T-helper 1 cell treated with Interleukin-12 subunit alpha and Interleukin-12 subunit beta and Interleukin-4 antibody, amounts not matched to agents 30 μg/mL and 1 μg/mL, for 36 hours (primary cell): Measurements from ENCODE around the gene OTUB2.

Experiments
- H3K27ac Mint-ChIP-seq: one replicate; pipeline ENCODE4 v1.8.0; 2021; ENCODE audit warnings: mild to moderate bottlenecking, mixed read lengths
- H3K27me3 Mint-ChIP-seq: one replicate; pipeline ENCODE4 v1.8.0; 2021; ENCODE audit warnings: low read depth, mixed read lengths
- H3K36me3 Mint-ChIP-seq: one replicate; pipeline ENCODE4 v1.8.0; 2021; ENCODE audit warnings: low read depth, mixed read lengths
- H3K4me1 Mint-ChIP-seq: one replicate; pipeline ENCODE4 v1.8.0; 2021; ENCODE audit warnings: low read depth, mixed read lengths
- H3K4me3 Mint-ChIP-seq: one replicate; pipeline ENCODE4 v1.8.0; 2021; ENCODE audit warnings: mild to moderate bottlenecking, moderate library complexity, mixed read lengths
- H3K9me3 Mint-ChIP-seq: one replicate; pipeline ENCODE4 v1.8.0; 2021; ENCODE audit warnings: mixed read lengths

Gene OTUB2

DNA sequence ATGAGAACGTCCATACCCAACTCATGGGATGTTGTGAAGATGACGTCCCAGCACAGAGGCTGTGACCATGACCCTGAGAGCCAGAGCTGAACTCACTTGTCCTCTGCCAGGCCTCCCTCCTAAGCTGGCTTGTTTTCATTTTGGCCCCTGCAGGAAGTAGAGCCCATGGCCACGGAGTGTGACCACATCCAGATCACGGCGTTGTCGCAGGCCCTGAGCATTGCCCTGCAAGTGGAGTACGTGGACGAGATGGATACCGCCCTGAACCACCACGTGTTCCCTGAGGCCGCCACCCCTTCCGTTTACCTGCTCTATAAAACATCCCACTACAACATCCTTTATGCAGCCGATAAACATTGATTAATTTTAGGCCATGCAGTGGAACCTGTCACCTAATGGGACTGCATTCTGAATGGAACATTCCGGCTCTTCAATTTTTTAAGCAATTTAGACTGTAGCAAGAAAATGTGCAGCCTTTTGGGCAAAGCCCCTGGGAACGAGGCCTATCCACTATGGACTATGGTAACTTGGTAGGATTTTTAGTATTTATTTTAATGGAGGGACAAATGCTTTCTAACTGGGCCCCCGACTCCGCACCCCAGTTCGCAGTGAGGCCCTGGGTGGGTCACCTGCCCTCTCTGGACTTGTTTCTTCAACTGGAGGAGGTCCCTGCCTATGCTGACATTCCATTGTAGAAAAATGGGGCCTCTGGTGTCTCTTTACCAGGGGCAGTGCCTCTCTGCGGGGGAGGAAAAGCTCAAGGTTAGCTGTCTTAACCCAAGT is 19.6 kb downstream of the OTUB2 start:
- peaks cover 26% of the 10 kb centered on the region for H3K36me3 Mint-ChIP-seq
- no peak overlapping the region for H3K4me3 Mint-ChIP-seq
- H3K9me3 Mint-ChIP-seq = no peaks in the 10 kb centered on the region
- H3K27ac Mint-ChIP-seq = peak overlapping the region; percentile 26
- H3K4me1 Mint-ChIP-seq = no peaks in the 10 kb centered on the region
- H3K27me3 Mint-ChIP-seq = no peaks in the 10 kb centered on the region

DNA sequence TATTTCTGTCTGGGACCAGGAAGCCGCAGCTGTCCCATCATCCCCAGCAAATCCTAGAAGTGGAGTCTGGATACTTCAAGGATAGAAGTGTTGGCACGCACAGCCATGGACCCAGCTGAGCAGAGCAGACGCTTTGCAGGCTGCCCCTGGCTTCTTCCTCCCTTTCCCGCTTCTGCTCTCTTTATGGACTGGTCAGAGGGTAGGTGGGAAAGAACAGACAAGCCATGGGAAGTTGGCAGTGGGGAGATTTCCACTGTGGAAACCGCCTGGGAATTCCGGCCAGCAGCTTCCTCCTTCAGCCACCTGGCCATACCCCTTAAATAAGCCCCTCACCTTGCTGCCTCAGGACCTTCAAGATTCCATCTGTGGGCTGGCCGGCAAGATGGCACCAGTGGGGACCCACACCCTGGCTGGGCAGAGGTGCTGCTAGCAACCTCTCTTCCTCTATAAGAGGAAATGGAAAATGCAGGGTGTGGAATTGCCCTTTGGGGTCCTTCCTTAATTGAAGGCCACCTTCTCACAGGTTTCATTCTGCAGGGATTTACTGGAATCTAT is 20.6 kb downstream of the OTUB2 start:
- H3K9me3 Mint-ChIP-seq = no peaks in the 10 kb centered on the region
- no peaks in the 10 kb centered on the region for H3K27me3 Mint-ChIP-seq
- no peak overlapping the region for H3K27ac Mint-ChIP-seq
- no peak overlapping the region for H3K4me3 Mint-ChIP-seq
- peaks cover 35% of the 10 kb centered on the region for H3K36me3 Mint-ChIP-seq
- peaks cover 3% of the 10 kb centered on the region for H3K4me1 Mint-ChIP-seq

DNA sequence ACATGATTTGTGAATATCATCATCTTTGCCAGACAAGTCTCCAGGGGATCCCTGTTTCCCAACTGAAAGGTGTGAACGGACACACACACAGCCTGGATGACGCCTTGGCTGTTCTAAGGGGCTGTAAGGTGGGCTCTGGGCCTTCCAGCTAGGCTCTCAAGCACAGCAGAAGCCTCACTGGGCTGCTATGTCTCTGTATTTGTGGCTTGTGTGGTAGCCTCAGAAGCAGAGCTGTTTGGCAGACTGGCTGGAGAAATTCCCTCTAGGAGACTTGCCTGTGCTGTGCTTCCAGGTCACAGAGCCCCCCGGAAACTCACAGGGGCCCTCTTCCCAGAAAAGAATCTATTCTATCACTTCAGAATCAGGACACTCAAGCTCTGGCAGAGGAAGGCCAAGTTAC is 21.4 kb downstream of the OTUB2 start:
- Mint-ChIP-seq H3K27ac (no peak overlapping the region), H3K4me3 (no peak overlapping the region), H3K27me3 (no peaks in the 10 kb centered on the region), H3K36me3 (peaks cover 43% of the 10 kb centered on the region), H3K9me3 (no peaks in the 10 kb centered on the region), H3K4me1 (peaks cover 9% of the 10 kb centered on the region)

DNA sequence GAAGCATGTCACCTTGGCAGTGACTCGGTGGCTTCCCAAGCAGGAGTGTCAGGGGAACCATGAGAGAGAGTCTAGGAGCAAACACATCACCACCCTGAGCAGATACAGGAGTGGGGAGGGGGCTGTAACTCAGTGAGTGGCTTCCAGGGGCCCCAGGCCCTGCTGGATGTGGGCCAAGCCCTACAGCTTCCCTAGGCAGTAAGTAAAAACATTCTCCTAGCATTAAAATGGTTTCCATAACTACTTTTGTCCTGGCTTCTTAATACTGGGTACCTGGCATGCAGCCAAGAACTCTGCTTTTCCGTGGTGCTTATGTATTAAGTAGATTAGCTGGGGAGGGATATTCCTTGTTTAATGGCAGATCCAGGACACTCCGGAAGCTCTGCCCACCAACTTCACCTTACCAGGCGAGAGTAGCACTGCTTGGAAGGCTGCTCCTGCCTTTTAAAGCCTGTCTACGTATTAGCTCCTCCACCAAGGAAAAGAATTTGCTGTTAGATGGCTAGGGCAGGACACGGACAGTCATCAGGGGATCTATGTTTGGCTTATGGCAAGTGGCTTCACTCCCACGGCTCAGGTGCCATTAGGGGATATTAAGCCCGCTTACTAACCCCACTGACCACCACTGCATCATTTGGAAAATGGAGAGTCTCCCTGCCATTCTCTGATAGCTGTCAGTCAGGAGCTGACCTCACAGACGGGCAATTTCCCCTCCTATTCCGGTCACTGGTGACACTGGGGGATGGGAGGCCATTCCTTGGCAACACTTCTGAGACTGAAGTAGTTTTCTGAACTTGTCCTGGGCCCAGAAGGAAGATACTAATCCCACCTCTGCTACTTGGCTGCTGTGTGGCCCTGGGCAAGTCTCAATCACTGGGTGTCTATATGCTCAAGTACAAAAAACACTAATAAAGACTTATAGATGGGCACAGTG is 22.8 kb downstream of the OTUB2 start:
- Mint-ChIP-seq H3K27ac (no peak overlapping the region), H3K27me3 (no peaks in the 10 kb centered on the region), H3K9me3 (no peaks in the 10 kb centered on the region), H3K36me3 (peaks cover 47% of the 10 kb centered on the region), H3K4me1 (peaks cover 15% of the 10 kb centered on the region), H3K4me3 (no peak overlapping the region)

DNA sequence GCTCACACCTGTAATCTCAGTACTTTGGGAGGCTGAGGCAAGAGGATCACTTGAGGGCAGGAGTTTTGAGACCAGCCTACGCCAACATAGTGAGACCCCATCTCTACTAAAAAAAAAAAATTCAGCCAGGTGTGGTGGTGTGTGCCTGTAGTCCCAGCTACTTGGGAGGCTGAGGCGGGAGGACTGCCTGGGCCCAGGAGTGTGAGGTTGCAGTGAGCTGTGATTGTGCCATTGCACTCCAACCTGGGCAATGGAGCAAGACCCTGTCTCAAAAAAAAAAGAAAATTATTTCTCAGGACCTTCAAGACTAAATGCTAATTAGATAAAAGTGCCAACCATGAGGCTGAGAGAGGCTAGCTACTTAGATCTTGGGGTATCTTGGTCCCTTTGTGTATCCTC is 23.5 kb downstream of the OTUB2 start:
- Mint-ChIP-seq H3K27me3 (no peaks in the 10 kb centered on the region), H3K4me1 (peaks cover 22% of the 10 kb centered on the region), H3K9me3 (no peaks in the 10 kb centered on the region), H3K4me3 (no peak overlapping the region), H3K36me3 (peaks cover 54% of the 10 kb centered on the region), H3K27ac (no peak overlapping the region)

DNA sequence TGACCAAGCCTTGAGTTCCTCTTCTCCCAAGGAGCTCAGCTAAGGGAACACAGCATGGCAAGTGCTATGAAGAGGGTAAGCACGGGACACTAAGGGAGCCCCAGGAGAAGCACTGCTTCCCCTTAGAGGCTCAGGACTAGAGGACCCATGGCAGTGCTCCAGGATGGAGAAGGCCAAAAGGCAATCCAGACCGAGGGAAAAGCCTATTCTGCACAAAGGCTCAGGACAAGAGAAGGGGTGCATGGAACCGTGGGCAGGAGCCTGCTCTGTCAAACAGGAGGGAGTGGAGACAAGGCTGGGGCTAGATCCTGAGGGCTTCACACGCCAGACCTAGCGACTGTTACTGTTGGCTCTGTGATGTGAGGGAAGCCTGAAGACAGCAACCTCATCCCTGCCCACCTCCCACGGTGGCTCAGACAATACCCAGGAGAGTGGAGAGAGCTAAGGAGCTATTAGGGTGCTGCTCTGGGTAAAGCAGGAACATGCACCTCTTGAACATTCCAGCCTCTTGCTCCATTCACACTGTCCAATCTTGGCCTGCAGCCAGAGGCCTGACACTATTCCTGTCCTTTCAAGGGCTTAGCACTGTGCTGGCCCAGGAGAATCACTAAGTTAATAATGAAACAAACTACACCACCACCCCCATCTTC is 24.2 kb downstream of the OTUB2 start:
- Mint-ChIP-seq H3K27ac (no peak overlapping the region), H3K4me1 (peaks cover 29% of the 10 kb centered on the region), H3K4me3 (no peak overlapping the region), H3K36me3 (peaks cover 61% of the 10 kb centered on the region), H3K9me3 (no peaks in the 10 kb centered on the region), H3K27me3 (no peaks in the 10 kb centered on the region)

DNA sequence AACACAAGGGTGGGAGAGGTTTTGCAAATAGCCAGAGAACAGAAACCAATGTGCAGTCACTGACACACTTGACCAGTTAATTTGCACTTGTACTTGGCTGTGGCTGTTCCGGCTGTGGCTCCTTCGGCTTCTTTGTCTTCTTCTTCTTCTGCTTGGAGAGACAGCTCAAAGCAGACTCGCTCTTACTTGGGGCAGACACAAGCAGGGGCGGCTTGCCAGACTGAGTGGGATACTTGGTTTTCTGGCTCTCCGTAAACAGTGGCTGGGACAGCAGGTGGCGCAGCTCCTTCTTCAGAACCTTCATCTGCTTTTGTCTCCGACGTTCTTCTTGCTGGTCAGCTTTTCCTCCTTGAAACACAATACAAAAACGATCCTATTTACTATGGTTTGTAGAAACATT is 25.0 kb downstream of the OTUB2 start:
- Mint-ChIP-seq H3K9me3 (no peaks in the 10 kb centered on the region), H3K4me1 (peaks cover 37% of the 10 kb centered on the region), H3K27me3 (no peaks in the 10 kb centered on the region), H3K27ac (peak overlapping the region; percentile 55), H3K4me3 (no peak overlapping the region), H3K36me3 (peaks cover 65% of the 10 kb centered on the region)

DNA sequence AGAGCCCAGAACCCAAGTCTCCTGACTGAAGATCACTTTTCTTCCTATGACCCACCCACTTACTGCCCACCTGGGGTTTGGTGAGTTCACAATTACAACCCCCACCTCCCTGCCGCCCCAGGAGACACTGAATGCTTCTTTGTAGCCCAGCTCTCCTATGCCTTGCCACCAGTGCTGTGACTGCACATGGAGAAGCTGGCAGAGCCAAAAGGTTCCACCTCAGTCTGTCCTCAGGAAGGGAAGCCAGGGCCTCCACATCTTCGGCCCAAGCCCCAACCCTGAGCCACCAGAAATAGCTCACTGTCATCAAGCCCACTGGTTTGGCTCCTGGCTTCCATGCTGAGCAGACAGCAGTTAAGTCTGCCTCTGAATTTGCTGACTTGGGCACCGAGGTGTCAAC is 25.6 kb downstream of the OTUB2 start:
- H3K36me3 Mint-ChIP-seq = peaks cover 72% of the 10 kb centered on the region
- peak overlapping the region; percentile 68 for H3K27ac Mint-ChIP-seq

DNA sequence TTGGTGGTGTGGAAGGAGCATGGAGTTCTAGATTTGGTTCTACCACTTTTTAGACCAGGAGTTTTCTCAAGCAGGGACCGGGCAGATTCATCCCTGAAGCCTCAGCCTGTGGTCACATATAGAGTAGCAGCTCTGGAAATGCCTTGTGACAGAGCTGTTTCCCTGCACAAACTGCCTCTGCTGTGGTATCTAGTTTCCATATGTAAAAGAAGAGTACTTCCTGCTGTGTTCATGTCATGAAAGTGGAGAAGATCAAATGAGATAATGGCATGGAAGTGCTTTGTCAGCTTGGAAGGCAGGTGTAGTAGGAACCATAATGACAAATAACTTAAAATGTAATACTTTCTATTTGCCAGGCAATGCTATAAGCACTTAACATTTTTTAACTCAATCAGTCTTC is 26.1 kb downstream of the OTUB2 start:
- Mint-ChIP-seq H3K36me3 (peaks cover 74% of the 10 kb centered on the region), H3K27me3 (no peaks in the 10 kb centered on the region), H3K27ac (peak overlapping the region; percentile 68), H3K9me3 (no peaks in the 10 kb centered on the region), H3K4me1 (peaks cover 48% of the 10 kb centered on the region), H3K4me3 (no peak overlapping the region)

More for the DNA sequence above, 25.6 kb downstream of the OTUB2 start:
- Mint-ChIP-seq H3K4me1 (peaks cover 43% of the 10 kb centered on the region), H3K4me3 (no peak overlapping the region), H3K27me3 (no peaks in the 10 kb centered on the region), H3K9me3 (no peaks in the 10 kb centered on the region)

DNA sequence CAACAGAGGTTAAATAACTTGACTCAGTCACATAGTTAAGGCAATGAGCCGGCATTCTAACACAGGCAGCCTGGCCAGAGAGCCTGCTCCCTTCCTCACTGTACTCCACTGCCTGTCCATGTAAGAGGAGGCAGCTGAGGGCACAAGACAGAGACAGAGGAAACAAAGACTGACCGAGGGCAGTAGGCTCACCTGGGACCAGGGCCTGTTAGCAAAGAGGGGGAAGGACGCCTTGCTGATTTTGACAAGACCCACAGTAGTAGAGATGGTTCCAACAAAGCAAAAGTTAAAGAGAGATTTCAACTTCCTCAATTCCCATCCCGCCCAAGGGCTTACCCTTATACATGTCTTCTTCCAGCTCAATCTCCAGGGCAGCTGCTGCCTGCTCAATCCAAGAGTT is 26.5 kb downstream of the OTUB2 start:
- no peaks in the 10 kb centered on the region for H3K27me3 Mint-ChIP-seq
- H3K27ac Mint-ChIP-seq = peak overlapping the region; percentile 68
- no peaks in the 10 kb centered on the region for H3K9me3 Mint-ChIP-seq
- no peak overlapping the region for H3K4me3 Mint-ChIP-seq
- peaks cover 77% of the 10 kb centered on the region for H3K36me3 Mint-ChIP-seq
- peaks cover 52% of the 10 kb centered on the region for H3K4me1 Mint-ChIP-seq

DNA sequence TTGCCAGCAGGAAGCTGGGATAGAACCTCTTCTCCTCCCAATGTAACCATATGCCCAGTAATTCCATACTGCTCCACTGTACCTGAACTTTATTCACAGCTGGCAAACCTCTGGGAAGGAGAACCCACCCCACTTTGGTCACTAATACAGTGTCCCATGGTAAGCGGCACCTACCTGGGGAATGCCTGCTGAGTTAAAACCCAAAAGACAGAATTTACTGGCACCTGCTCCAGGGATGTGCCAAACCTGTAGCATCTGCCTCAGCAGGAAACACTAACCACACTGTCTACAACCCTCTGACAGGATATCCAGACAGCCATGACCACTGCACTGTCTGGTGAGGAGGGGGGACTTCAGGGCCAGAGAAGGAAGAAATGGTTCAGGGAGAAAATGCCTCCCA is 28.3 kb downstream of the OTUB2 start:
- Mint-ChIP-seq H3K27ac (peak overlapping the region; percentile 29), H3K4me3 (no peak overlapping the region), H3K27me3 (no peaks in the 10 kb centered on the region), H3K4me1 (peaks cover 67% of the 10 kb centered on the region), H3K9me3 (no peaks in the 10 kb centered on the region), H3K36me3 (peaks cover 80% of the 10 kb centered on the region)

DNA sequence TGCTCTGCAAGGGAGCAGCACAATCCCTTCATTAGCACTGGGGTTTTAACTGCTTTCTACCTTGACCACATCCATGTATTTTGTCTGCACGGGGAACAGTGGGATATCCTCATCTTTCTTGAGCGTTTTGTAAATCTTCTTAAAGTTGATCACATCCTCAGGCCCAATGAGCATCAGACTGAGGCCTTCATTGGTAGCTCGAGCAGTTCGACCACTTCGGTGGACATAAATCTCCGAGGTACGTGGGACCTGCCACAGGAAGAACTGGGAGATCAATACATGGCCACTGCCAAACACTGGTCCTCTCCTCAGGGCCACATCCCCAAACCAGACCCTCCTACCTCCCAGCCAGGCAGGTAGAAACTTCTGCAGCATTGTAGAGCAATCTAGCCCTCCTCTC is 28.8 kb downstream of the OTUB2 start:
- H3K4me1 Mint-ChIP-seq = peaks cover 67% of the 10 kb centered on the region
- no peaks in the 10 kb centered on the region for H3K27me3 Mint-ChIP-seq
- H3K27ac Mint-ChIP-seq = peak overlapping the region; percentile 16
- no peaks in the 10 kb centered on the region for H3K9me3 Mint-ChIP-seq
- H3K4me3 Mint-ChIP-seq = no peak overlapping the region
- peaks cover 82% of the 10 kb centered on the region for H3K36me3 Mint-ChIP-seq

DNA sequence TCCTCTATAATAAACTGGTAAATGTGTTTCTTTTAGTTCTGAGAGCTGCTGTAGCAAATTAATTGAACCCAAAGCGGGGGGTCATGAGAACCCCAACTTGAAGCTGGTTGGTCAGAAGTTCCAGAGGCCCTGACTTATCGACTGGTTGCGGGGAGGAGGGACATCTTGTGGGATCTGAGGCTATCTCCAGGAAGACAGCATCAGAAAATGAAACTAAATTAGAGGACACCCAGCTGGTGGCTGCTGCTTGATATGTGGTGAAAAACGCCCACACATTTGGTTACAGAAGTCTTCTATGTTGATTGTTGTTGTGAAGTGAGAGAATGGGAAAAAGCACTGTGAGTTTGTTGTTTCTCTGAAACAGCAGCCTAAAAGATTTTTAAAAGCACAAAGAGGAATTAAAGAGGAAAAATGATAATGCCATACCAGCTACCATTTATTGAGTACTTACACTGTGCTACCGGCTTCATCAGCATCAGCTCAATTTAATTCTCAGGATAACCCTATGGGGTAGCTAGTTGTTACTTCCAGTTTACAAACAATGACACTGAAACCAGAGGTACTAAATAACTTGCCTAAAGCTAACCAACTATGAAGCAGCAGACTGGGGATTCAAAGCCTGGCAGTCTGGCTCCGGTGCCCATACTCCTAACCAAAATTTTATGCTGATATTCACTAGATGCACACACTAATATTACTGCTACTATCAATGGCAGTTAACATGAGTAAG is 30.6 kb downstream of the OTUB2 start:
- peak overlapping the region; percentile 60 for H3K4me3 Mint-ChIP-seq
- H3K27ac Mint-ChIP-seq = peak overlapping the region; percentile 89
- no peaks in the 10 kb centered on the region for H3K27me3 Mint-ChIP-seq
- H3K36me3 Mint-ChIP-seq = peaks cover 81% of the 10 kb centered on the region
- H3K9me3 Mint-ChIP-seq = no peaks in the 10 kb centered on the region
- peaks cover 64% of the 10 kb centered on the region for H3K4me1 Mint-ChIP-seq
